Keratinocyte (primary cell): ENCODE data around the gene MUC15. TPM values are rescaled to one million over a fixed set of nuclear protein-coding genes. Genes with fewer than 3 reads are reported as not detected.

Source experiments
- DNase-seq: peaks from one replicate; pipeline ENCODE4 v3.0.0-alpha.2; 2011; ENCODE audit warnings: low read depth, missing footprints, low spot score
- FAIRE-seq: peaks from 2 replicates; lab custom pipeline; 2011; peaks lifted over from hg19 to GRCh38; lab: Jason Lieb, UNC
- H2AFZ ChIP-seq: 2 replicates; pipeline ENCODE4 v1.6.0; 2012; ENCODE audit warnings: low read length, control low read depth, inconsistent platforms; ENCODE audit not compliant: control insufficient read depth
- H3K27ac ChIP-seq: 2 replicates; pipeline ENCODE4 v1.5.1; 2011; ENCODE audit warnings: low read length; ENCODE audit not compliant: control insufficient read depth, insufficient read depth
- H3K27me3 ChIP-seq: 3 replicates; pipeline ENCODE4 v1.6.0; 2011; ENCODE audit warnings: low read length; ENCODE audit not compliant: control insufficient read depth, insufficient read depth; ENCODE audit errors: extremely low read depth
- H3K36me3 ChIP-seq, 2 experiments: 2 replicates in 1 of 2; 3 replicates in 1 of 2; pipeline ENCODE4 v1.5.1; 2011; ENCODE audit warnings: low read length in 2 of 2, mild to moderate bottlenecking in 1 of 2; ENCODE audit not compliant: control insufficient read depth in 2 of 2, insufficient read depth in 2 of 2; ENCODE audit errors: extremely low read depth in 1 of 2
- H3K4me1 ChIP-seq: 3 replicates; pipeline ENCODE4 v1.5.1; 2011; ENCODE audit warnings: low read length; ENCODE audit not compliant: control insufficient read depth, insufficient read depth; ENCODE audit errors: extremely low read depth
- H3K4me2 ChIP-seq: 3 replicates; pipeline ENCODE4 v1.6.0; 2011; ENCODE audit warnings: low read depth, low read length; ENCODE audit not compliant: control insufficient read depth, insufficient read depth; ENCODE audit errors: extremely low read depth
- H3K4me3 ChIP-seq, 3 experiments: fragments of 200-600 bp in 1 of 3; sonication (generic) in 1 of 3; 2 replicates in 2 of 3; 3 replicates in 1 of 3; pipeline ENCODE4 v1.5.1; 2011 to 2016; ENCODE audit warnings: low read length in 3 of 3, mild to moderate bottlenecking in 3 of 3, control low read depth in 2 of 3, inconsistent platforms in 1 of 3, low read depth in 1 of 3, mixed read lengths in 1 of 3, mixed run types in 1 of 3, moderate library complexity in 1 of 3; ENCODE audit not compliant: control insufficient read depth in 2 of 3, insufficient read depth in 2 of 3; ENCODE audit errors: extremely low read depth in 1 of 3
- H3K79me2 ChIP-seq: 2 replicates; pipeline ENCODE4 v1.6.0; 2012; ENCODE audit warnings: low read length; ENCODE audit not compliant: control insufficient read depth, insufficient read depth
- H3K9ac ChIP-seq: 3 replicates; pipeline ENCODE4 v1.6.0; 2011; ENCODE audit warnings: low read length; ENCODE audit not compliant: control insufficient read depth, insufficient read depth; ENCODE audit errors: extremely low read depth
- H3K9me1 ChIP-seq: 3 replicates; pipeline ENCODE4 v1.6.0; 2011; ENCODE audit warnings: low read length; ENCODE audit not compliant: control insufficient read depth, insufficient read depth; ENCODE audit errors: extremely low read depth
- H3K9me3 ChIP-seq: 2 replicates; pipeline ENCODE4 v1.5.1; 2012; ENCODE audit warnings: low read depth, low read length; ENCODE audit not compliant: control insufficient read depth
- H4K20me1 ChIP-seq: 3 replicates; pipeline ENCODE4 v1.6.0; 2011; ENCODE audit warnings: low read length; ENCODE audit not compliant: control insufficient read depth, insufficient read depth; ENCODE audit errors: extremely low read depth
- EZH2 ChIP-seq: IDR thresholded peaks from one replicate; pipeline ENCODE4 v1.6.1; 2012; ENCODE audit warnings: inconsistent platforms, mild to moderate bottlenecking, low read length, moderate library complexity
- dilution Hi-C: fragments of 300-500 bp; cut with MboI; formaldehyde crosslinking; loops from one replicate; pipeline ENCODE4 v1.7.0; 2020; ENCODE audit warnings: low sequenced_read_pairs; ENCODE audit not compliant: extremely low pct_ligation_motif_present
- polyA plus RNA-seq, 5 experiments: library from polyadenylated mRNA; depleted of rRNA in 3 of 5; stranded (reverse) in 3 of 5; stranded (forward) in 1 of 5; unstranded in 1 of 5; fragments of >200 nt; gene quantifications; 1 replicate in 1 of 5; 2 replicates in 3 of 5; 3 replicates in 1 of 5; pipeline versions ENCODE4 v1.2.1 to v1.2.3, GENCODE V29; 2011 to 2012; ENCODE audit warnings: missing spikeins in 2 of 5, low read depth in 1 of 5, low replicate concordance in 1 of 5
- TF ChIP-seq, protein P1 (sequence below), 3 experiments: IDR thresholded peaks in 1 of 3; conservative IDR thresholded peaks in 1 of 3; optimal IDR thresholded peaks in 1 of 3; 2 replicates in 2 of 3; 3 replicates in 1 of 3; pipeline versions ENCODE3 to v1.5.1; 2011; ENCODE audit warnings: low read length in 3 of 3, mild to moderate bottlenecking in 3 of 3, moderate library complexity in 2 of 3, control low read depth in 1 of 3, inconsistent platforms in 1 of 3; ENCODE audit not compliant: insufficient read depth in 2 of 3; ENCODE audit errors: extremely low read depth in 1 of 3

Gene MUC15
- polyA plus RNA-seq, 1 donor (not counting 4 experiments of a cell fraction or from before 2014, with no cell fraction given), result 1.5 TPM

GRCh38 chr11:26539517-26539916 lies 32.5 kb downstream of the MUC15 start:
- no peak overlapping the region for H3K9ac ChIP-seq
- H3K27ac ChIP-seq, result no peak overlapping the region

DNA sequence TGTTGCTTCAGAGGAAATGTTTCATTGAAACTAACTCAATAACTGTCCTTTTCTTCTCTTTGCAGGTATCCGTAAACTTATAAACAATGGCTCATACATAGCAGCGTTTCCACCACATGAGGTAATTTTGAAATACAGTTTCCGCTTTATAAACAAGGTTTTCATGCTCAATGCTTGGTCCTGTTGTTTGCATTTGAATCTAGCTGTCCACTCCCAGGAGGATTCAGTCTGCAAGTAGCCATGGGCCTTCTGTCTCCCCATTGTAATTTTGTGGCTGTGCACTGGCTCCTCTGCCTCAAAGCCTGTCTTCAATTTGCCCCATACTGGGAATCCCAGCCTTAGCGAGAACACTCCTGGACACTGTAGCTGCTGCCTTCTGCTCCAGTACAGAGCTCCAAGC lies 34.7 kb downstream of the MUC15 start:
- H3K9ac ChIP-seq, result no peak overlapping the region
- no peaks in the 10 kb centered on the region for H3K4me1 ChIP-seq
- no peak overlapping the region for H3K4me3 ChIP-seq
- H3K27me3 ChIP-seq, result no peaks in the 10 kb centered on the region
- no peak overlapping the region for H2AFZ ChIP-seq
- H3K36me3 ChIP-seq, result no peaks in the 10 kb centered on the region
- no peak overlapping the region for H3K4me2 ChIP-seq
- dilution Hi-C loops, result no loop called here
- H3K9me1 ChIP-seq, result no peaks in the 10 kb centered on the region
- TF ChIP-seq, protein P1, sequence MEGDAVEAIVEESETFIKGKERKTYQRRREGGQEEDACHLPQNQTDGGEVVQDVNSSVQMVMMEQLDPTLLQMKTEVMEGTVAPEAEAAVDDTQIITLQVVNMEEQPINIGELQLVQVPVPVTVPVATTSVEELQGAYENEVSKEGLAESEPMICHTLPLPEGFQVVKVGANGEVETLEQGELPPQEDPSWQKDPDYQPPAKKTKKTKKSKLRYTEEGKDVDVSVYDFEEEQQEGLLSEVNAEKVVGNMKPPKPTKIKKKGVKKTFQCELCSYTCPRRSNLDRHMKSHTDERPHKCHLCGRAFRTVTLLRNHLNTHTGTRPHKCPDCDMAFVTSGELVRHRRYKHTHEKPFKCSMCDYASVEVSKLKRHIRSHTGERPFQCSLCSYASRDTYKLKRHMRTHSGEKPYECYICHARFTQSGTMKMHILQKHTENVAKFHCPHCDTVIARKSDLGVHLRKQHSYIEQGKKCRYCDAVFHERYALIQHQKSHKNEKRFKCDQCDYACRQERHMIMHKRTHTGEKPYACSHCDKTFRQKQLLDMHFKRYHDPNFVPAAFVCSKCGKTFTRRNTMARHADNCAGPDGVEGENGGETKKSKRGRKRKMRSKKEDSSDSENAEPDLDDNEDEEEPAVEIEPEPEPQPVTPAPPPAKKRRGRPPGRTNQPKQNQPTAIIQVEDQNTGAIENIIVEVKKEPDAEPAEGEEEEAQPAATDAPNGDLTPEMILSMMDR (optimal IDR thresholded peaks at IDR 0.05 in 1 of 3, IDR thresholded peaks at IDR 0.05 in 1 of 3, conservative IDR thresholded peaks at IDR 0.05 in 1 of 3; ENCODE audit: extremely low read depth in 1 of 3, insufficient read depth in 2 of 3, low read length in 3 of 3), result no peak
- TF ChIP-seq EZH2, result no peak
- H3K79me2 ChIP-seq, result no peaks in the 10 kb centered on the region
- no peaks in the 10 kb centered on the region for H3K9me3 ChIP-seq
- no peaks in the 10 kb centered on the region for H4K20me1 ChIP-seq
- DNase-seq, result no peak
- no peak overlapping the region for H3K27ac ChIP-seq
- FAIRE-seq, result no peak

More at GRCh38 chr11:26539517-26539916, 32.5 kb downstream of the MUC15 start:
- no peak for FAIRE-seq
- H4K20me1 ChIP-seq, result no peaks in the 10 kb centered on the region
- H3K4me3 ChIP-seq, result no peak overlapping the region
- no peak overlapping the region for H2AFZ ChIP-seq
- dilution Hi-C loops, result no loop called here
- H3K79me2 ChIP-seq, result no peaks in the 10 kb centered on the region
- no peaks in the 10 kb centered on the region for H3K9me1 ChIP-seq
- no peaks in the 10 kb centered on the region for H3K4me1 ChIP-seq
- H3K9me3 ChIP-seq, result no peaks in the 10 kb centered on the region
- no peaks in the 10 kb centered on the region for H3K36me3 ChIP-seq
- no peak overlapping the region for H3K4me2 ChIP-seq
- TF ChIP-seq, protein P1 (optimal IDR thresholded peaks at IDR 0.05 in 1 of 3, IDR thresholded peaks at IDR 0.05 in 1 of 3, conservative IDR thresholded peaks at IDR 0.05 in 1 of 3; ENCODE audit: extremely low read depth in 1 of 3, insufficient read depth in 2 of 3, low read length in 3 of 3), result no peak
- no peak for TF ChIP-seq EZH2
- no peaks in the 10 kb centered on the region for H3K27me3 ChIP-seq
- no peak for DNase-seq
